WI38 (cell line): ENCODE results near the gene KLHDC7B.

Source experiments
- H3K4me3 ChIP-seq: 2 replicates; pipeline ENCODE4 v1.5.1; 2011; ENCODE audit warnings: low read depth, mild to moderate bottlenecking, control low read depth, low read length
- TF ChIP-seq, protein P1 (sequence below): IDR thresholded peaks from 2 replicates; pipeline ENCODE4 v1.5.1; 2012; ENCODE audit warnings: low read depth, mild to moderate bottlenecking, control low read depth, low read length

The KLHDC7B gene

DNA sequence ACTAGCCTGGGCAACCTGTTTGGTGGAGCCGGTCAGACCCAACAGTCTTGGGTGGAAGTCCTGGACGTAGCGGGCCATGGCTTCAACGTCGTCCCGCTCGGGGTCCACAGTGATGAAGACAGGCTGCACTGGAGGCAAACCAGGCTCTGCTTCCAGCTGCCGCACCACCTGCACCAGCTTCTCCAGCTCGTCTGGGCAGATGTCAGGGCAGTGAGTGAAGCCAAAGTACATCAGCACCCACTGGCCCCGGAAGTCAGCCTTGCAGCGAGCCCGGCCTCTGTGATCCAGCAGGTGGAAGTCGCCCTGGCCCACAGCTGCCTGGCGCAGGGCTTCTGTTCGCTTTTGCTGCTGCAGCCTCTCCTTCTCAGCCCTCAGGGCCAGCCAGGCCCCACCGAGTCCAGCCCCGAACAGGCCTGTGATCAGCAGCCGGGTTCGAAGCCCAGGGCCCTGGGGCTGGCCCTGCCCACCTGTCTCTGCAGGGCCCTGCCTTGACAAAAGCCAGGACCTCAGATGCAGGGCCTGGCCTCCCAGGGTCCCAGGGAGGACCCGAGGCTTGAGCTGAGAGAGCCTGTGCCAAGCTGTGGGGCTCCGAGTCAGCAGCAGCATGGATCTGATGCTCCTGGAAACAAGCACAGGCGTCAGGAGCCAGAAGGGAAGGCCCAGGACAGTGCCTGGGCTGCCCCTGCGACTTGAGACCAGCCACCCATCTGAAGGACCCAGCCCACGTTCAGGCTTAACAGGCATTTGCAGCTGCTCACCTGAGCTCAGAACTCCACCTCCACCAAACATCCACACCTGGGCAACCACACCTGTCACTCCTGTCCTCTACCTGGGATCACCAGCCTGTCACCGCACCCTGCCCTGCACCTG, 21.7 kb upstream of the KLHDC7B start:
- H3K4me3 ChIP-seq: peak overlapping the region; percentile 74
- TF ChIP-seq, protein P1, sequence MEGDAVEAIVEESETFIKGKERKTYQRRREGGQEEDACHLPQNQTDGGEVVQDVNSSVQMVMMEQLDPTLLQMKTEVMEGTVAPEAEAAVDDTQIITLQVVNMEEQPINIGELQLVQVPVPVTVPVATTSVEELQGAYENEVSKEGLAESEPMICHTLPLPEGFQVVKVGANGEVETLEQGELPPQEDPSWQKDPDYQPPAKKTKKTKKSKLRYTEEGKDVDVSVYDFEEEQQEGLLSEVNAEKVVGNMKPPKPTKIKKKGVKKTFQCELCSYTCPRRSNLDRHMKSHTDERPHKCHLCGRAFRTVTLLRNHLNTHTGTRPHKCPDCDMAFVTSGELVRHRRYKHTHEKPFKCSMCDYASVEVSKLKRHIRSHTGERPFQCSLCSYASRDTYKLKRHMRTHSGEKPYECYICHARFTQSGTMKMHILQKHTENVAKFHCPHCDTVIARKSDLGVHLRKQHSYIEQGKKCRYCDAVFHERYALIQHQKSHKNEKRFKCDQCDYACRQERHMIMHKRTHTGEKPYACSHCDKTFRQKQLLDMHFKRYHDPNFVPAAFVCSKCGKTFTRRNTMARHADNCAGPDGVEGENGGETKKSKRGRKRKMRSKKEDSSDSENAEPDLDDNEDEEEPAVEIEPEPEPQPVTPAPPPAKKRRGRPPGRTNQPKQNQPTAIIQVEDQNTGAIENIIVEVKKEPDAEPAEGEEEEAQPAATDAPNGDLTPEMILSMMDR: no peak

DNA sequence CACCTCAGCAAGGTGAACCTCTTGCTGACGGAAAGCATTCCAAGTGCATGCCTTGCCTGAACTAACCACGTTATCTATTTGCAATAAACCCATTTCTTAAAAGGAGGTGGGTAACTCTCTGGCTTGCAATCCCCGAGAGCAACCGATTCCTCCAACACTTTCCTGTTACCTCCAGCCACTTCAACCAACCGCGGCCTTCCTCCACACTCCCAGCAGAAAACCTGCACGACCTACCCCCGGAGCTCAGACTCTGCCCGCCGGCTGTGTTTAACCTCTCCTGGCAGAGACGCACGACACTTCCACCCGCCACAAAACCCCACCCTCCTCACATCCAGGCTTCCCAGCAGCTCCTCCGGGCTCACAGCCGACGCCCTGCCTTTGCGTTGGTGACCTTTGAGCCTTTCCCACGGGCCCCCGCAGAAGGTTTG, 21.0 kb upstream of the KLHDC7B start:
- TF ChIP-seq, protein P1: no peak

DNA sequence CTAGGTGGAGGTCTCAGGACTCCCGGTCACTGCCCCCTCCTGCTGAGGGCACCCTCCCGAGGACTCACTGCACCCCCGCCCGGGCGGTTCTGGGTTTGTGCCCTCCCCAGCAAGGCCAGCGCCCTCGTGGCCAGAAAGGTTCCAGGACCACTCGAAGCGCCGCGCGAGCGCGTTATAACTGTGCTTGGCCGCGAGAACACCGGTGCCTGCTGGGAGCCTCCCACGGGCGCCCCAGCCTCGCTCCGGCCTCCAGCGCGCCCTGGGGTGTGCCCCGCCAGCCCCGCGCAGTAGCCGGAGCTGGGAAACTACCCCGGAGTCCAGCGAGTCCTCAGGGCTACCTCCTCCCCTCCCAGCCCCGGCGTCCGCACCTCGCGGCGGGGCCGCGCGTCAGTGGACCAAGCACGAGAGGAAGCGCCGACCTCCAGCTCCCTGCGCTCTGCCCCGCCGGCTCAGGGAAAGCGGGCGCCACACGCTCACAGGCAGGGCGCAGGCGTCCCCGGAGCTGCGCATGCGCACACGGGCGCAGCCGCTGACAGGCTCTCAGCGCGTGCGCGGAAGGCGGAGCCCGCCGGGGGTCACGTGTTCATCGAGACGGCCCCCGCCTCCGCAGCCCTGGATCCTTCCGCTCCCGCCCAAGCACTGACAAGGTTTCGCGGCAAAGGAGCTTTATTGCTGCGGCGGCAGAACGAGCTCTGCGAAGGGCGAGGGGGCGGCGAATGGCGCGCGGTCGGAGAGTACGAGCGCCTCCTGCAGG, 20.4 kb upstream of the KLHDC7B start, which contains the start of gene SCO2:
TSS of gene SCO2 (minus strand) at position 495 of the 754 bp plus-strand sequence. CDS start 1,187 bp downstream, outside the sequence.
- peak within 1 kb of the TSS; percentile 74 for H3K4me3 ChIP-seq
- TF ChIP-seq, protein P1: peak; percentile 54

More for the DNA sequence above, 21.0 kb upstream of the KLHDC7B start:
- peak overlapping the region; percentile 74 for H3K4me3 ChIP-seq

DNA sequence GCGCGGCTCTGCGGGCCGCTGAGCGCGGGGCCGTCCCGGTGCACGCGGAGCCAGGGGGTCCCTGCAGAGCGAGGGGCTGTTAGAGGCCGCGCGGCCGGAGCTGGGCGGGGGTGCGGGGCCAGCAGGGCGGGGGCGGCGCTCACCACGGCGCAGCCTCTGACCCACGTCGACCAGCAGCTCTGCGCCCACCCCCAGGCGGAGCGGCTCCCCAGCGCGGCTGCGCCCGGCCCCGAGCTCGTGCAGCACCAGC, 19.9 kb upstream of the KLHDC7B start:
- TF ChIP-seq, protein P1: no peak
- H3K4me3 ChIP-seq: peak overlapping the region; percentile 74

DNA sequence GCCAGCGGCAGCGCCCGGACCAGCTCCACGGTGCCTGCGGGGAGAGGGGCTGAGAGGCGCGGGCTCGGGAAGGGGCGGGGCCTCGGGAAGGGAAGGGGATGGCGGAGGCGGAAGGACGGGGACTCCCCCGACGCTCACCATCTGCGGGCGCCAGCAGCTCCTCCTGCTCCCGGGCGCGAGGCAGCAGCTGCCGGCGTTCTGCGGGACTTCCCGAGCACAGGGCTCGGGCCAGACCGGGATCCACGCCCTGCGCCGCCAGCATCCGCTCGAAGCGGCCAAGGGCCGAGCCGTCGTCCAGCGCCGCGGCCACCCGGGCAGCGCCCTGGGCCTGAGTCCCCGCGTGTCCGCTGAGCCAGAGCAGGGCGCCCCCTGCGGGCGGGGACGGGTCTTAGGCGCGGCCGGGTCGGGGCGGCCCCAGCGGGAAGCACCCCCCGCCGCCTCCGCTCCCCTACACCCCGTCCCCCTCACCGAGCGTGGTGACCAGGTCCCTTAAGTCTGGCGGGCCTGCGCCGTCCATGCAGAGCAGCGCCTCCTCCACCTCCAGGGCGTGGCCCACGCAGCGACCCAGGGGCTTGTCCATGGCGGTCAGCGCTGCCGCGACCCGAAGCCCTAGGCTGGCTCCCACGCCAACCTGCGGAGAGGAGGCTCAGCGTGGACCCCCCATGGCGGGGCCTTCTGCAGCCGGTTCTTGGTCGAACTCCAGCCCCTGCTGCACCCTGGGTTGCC, 19.4 kb upstream of the KLHDC7B start:
- TF ChIP-seq, protein P1: peak; percentile 48

DNA sequence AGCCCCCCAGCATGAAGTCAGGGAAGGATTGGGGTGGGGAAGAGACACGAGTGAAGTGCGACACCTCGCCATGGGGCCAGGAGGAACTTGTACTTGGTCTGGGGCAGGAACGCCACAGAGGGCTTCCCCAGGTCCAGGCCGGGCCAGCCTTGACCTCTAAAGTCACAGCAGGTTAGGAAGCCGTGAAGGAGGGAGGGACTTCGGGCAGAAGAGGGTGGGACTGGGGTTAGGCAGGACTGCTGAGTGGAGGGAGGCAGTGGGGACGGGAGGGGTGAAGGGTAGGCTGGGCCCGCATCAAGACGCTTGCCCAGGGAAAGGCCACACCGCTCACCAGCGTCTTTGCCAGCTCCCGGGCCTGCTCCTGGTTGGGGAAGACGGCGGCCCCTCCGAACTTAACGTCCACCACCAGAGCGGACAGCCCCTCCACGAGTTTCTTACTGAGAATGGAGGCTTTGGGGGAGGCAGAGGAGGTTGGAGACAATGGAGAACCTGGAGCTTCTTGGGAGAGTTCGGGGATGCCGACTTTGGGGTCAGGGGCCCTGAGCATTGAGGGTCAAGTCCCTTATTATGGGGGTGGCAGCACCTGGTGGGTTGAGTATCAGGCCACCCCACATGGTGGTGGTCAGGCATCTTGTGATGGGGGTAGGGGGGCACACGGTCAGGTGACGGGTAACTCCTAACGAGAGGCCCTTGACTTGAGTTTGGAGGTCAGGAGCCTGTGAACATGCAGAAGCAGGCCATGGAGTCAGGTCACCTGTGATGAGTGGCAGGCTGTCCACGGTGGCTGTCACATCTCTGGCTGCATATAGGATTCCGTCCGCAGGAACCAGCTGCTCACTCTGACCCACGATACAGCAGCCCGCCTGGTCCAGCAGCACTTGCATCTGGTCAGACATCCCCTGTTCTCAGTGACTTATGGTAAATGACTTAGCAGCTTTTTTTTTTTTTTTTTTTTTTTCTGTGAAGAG, 18.6 kb upstream of the KLHDC7B start:
- H3K4me3 ChIP-seq: peak overlapping the region; percentile 74
- TF ChIP-seq, protein P1: no peak

More for the DNA sequence above, 19.4 kb upstream of the KLHDC7B start:
- peak overlapping the region; percentile 74 for H3K4me3 ChIP-seq
